Parathyroid adenoma (tissue), 2 donors: ENCODE data around the gene SPEM1.

Experiments used
- H2AFZ ChIP-seq: fragments of 300-600 bp; sonication (generic); one replicate; pipeline ENCODE4 v1.7.0; 2017; ENCODE audit warnings: antibody characterized with exemption, mild to moderate bottlenecking
- H3K27ac ChIP-seq: fragments of 300-600 bp; sonication (generic); one replicate; pipeline ENCODE4 v1.7.0; 2017
- H3K27me3 ChIP-seq: fragments of 300-600 bp; sonication (generic); one replicate; pipeline ENCODE4 v1.7.0; 2017; ENCODE audit warnings: low read length; ENCODE audit not compliant: control insufficient read depth, insufficient read depth
- H3K36me3 ChIP-seq: fragments of 300-600 bp; sonication (generic); one replicate; pipeline ENCODE4 v1.7.0; 2017; ENCODE audit warnings: low read length; ENCODE audit not compliant: control insufficient read depth, insufficient read depth
- H3K4me1 ChIP-seq: fragments of 300-600 bp; sonication (generic); one replicate; pipeline ENCODE4 v1.7.0; 2017; ENCODE audit warnings: control low read depth
- H3K4me2 ChIP-seq: fragments of 300-600 bp; sonication (generic); one replicate; pipeline ENCODE4 v1.7.0; 2017; ENCODE audit warnings: low read length
- H3K4me3 ChIP-seq: fragments of 300-600 bp; sonication (generic); one replicate; pipeline ENCODE4 v1.7.0; 2017; ENCODE audit warnings: low read depth, low read length
- H3K79me2 ChIP-seq: fragments of 300-600 bp; sonication (generic); one replicate; pipeline ENCODE4 v1.7.0; 2017; ENCODE audit warnings: control low read depth
- H3K9ac ChIP-seq: fragments of 300-600 bp; sonication (generic); one replicate; pipeline ENCODE4 v1.7.0; 2017; ENCODE audit warnings: mild to moderate bottlenecking
- H3K9me3 ChIP-seq: fragments of 300-600 bp; sonication (generic); one replicate; pipeline ENCODE4 v1.7.0; 2017; ENCODE audit warnings: low read length; ENCODE audit not compliant: control insufficient read depth
- TF ChIP-seq, protein P1 (sequence below): fragments of 300-600 bp; sonication (generic); IDR thresholded peaks from one replicate; pipeline ENCODE4 v1.7.0; 2017; ENCODE audit warnings: antibody characterized with exemption, mild to moderate bottlenecking
- donor health status: primary hyperparathyroidism.

SPEM1 gene

DNA sequence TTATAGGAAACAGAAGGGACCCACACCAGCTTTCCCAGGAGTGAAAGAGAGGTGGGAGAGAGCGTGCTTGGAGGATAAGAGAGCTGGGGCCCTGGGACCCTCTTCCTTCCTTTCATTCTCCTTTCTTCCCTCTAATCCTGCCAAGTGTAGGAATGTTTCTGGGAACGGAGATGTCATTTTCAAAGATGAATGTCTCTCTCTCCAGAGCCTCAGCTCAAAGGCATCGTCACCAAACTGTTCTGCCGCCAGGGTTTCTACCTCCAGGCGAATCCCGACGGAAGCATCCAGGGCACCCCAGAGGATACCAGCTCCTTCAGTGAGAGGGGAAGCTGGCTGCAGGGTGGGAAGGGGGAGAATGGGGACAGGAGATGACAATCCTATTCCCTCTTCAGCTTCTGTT, 21.1 kb downstream of the SPEM1 start:
- no peaks in the 10 kb centered on the region for H3K27me3 ChIP-seq
- no peaks in the 10 kb centered on the region for H3K36me3 ChIP-seq
- H3K4me1 ChIP-seq: peaks cover 12% of the 10 kb centered on the region
- peak overlapping the region; percentile 88 for H2AFZ ChIP-seq
- H3K9ac ChIP-seq: no peak overlapping the region
- peak overlapping the region; percentile 13 for H3K27ac ChIP-seq
- no peaks in the 10 kb centered on the region for H3K9me3 ChIP-seq
- H3K4me3 ChIP-seq: peak overlapping the region; percentile 76
- TF ChIP-seq, protein P1, sequence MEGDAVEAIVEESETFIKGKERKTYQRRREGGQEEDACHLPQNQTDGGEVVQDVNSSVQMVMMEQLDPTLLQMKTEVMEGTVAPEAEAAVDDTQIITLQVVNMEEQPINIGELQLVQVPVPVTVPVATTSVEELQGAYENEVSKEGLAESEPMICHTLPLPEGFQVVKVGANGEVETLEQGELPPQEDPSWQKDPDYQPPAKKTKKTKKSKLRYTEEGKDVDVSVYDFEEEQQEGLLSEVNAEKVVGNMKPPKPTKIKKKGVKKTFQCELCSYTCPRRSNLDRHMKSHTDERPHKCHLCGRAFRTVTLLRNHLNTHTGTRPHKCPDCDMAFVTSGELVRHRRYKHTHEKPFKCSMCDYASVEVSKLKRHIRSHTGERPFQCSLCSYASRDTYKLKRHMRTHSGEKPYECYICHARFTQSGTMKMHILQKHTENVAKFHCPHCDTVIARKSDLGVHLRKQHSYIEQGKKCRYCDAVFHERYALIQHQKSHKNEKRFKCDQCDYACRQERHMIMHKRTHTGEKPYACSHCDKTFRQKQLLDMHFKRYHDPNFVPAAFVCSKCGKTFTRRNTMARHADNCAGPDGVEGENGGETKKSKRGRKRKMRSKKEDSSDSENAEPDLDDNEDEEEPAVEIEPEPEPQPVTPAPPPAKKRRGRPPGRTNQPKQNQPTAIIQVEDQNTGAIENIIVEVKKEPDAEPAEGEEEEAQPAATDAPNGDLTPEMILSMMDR: no peak
- peak overlapping the region; percentile 99 for H3K4me2 ChIP-seq
- H3K79me2 ChIP-seq: no peaks in the 10 kb centered on the region

DNA sequence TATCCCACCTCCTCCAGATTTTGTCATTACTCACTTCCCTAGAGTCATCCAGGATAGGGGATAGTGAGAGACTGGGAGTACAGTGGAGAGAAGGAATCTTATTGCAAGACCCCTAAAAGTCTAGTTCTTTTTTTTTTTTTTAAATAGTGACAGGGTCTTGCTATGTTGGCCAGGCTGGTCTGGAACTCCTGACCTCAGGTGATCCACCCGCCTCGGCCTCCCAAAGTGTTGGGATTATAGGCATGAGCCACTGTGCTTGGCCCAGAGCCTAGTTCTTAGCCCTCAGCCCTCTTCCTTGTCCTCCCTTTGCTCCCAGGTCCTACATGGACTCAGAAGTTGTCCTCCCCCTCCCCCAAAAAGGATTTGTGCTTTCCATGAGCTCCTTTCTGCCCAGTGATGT, 22.0 kb downstream of the SPEM1 start:
- Histone ChIP-seq H3K4me3 (no peak overlapping the region), H3K27ac (no peak overlapping the region), H3K4me1 (peaks cover 12% of the 10 kb centered on the region), H3K4me2 (no peak overlapping the region), H3K27me3 (no peaks in the 10 kb centered on the region), H3K9ac (no peak overlapping the region), H3K36me3 (no peaks in the 10 kb centered on the region), H3K9me3 (no peaks in the 10 kb centered on the region), H3K79me2 (no peaks in the 10 kb centered on the region), H2AFZ (no peak overlapping the region)
- TF ChIP-seq, protein P1: no peak

DNA sequence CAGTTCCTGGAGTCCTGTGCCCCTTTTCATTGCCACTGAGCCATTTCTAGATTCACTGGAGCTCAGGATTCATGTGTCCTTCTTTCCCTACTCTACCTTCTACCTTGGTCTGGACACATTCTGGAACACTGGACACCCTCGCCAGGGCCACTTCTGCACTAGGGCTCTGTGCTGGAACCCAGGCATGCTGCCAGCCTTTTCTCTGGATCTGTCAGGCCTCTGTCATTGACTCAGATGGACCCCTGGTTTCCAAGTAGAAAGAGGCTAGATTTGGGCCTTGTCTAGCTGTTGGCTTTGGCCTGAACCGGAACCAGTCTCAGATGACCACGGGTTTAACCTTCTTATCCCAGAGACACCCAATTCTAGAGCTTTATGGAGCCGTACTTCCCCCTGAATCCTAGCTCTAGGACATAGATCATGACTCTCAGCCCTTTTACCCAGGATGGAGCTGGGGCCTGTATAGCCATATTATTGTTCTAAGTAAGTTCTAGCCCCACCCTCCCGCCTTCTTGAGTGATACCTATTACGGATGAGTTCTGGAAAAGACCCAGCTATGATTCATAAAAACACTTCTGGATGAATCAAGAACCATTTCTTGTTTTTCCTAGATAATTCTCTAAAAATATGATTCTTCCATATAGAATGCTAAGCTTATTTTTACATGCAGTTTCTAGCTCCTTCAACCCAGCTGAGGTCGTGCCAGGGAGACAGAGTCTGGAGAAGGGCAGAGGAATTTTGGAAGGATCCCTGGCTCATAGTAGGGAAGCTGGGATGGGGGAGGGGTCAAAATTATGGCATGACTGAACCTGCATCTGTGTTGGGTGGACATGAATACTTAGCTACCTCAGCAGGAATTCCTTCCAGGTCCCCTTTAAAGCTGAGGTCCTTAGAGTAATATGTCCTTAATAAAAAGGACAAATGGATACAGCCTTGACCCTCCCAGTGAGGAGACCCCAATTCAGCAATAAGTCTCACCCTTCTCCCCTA, 23.7 kb downstream of the SPEM1 start:
- Histone ChIP-seq H3K27me3 (no peaks in the 10 kb centered on the region), H3K4me3 (peak overlapping the region; percentile 78), H3K4me2 (peak overlapping the region; percentile 92), H3K9me3 (no peaks in the 10 kb centered on the region), H3K9ac (no peak overlapping the region), H3K36me3 (no peaks in the 10 kb centered on the region), H2AFZ (no peak overlapping the region), H3K27ac (no peak overlapping the region), H3K4me1 (peaks cover 12% of the 10 kb centered on the region), H3K79me2 (no peaks in the 10 kb centered on the region)
- TF ChIP-seq, protein P1: no peak

DNA sequence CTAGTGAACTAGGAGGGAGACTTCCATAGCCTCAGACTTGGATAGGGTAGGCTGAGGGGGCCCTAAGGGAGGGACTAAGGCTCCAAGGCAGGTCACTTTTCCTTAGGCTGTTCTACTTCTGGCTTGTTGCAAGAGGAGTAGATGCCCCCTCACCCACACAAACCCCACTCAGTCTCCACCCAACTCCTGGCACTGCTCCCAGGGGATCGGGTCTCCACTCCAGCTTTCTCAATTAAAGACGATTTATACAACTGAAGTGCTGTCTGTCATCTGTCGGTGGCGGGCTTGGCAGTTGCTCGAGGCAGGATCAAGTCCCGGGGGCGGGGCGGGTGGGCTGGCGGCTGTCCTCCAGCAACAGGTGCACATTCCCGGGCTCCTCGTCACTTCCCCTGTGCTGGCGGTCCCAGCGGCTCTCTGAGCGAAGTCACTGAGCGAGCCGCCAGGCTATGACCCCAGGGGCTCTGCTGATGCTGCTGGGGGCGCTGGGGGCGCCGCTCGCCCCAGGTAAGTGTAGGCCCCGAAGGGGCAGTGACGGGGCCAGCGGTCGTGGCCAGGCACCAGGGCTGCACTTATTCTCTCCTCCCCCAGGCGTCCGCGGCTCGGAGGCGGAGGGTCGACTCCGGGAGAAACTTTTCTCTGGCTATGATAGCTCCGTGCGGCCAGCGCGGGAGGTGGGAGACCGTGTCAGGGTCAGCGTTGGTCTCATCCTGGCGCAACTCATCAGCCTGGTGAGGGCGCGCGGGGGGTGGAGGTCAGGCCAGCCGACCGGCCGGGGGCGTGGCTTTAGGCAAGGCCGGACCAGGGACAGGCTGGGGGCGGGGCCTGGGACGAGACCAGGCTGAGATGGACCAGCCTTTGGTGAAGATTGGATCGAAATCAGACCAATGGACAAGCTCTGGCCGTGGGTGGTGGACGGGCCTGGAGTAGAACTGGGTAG, 24.8 kb downstream of the SPEM1 start, which contains the start of gene CHRNB1:
CHRNB1 (plus strand) TSS at position 380 of the 937 bp plus-strand sequence; CDS start at position 447, 67 bp downstream.
- no peaks in the 10 kb centered on the region for H3K27me3 ChIP-seq
- H2AFZ ChIP-seq: peak within 1 kb of the TSS; percentile 87
- peak within 1 kb of the TSS; percentile 3 for H3K27ac ChIP-seq
- TF ChIP-seq, protein P1: peak; percentile 17
- no peaks in the 10 kb centered on the region for H3K36me3 ChIP-seq
- peak within 1 kb of the TSS; percentile 92 for H3K4me2 ChIP-seq
- H3K4me1 ChIP-seq: peaks cover 12% of the 10 kb centered on the region
- H3K9me3 ChIP-seq: no peaks in the 10 kb centered on the region
- H3K4me3 ChIP-seq: peak within 1 kb of the TSS; percentile 78
- no peaks in the 10 kb centered on the region for H3K79me2 ChIP-seq
- H3K9ac ChIP-seq: no peak within 1 kb of the TSS
